NCI-H128 (cell line): ENCODE data around the gene POLE3.
"Not testable (repeated sequence)": the region's sequence is repeated elsewhere in the genome, so short reads cannot be mapped to it uniquely, and the experiment has no call there.

Experiments used
- DNase-seq: peaks from one replicate; lab custom pipeline; 2025; ENCODE audit not compliant: unreplicated experiment; lab: John Stamatoyannopoulos, UW

POLE3 gene

DNA sequence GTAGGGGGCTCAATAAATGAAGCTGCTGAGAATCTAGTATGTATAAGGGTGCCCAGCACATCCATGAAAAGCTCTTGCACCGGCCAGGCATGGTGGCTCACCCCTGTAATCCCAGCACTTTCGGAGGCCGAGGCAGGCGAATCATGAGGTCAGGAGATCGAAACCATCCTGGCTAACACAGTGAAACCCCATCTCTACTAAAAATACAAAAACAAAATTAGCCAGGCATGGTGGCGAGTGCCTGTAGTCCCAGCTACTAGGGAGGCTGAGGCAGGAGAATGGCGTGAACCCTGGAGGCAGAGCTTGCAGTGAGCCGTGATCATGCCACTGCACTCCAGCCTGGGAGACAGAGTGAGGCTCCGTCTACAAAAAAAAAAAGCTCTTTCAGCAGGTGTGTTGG lies 4.1 kb downstream of the POLE3 start:
- DNase-seq, result not testable (repeated sequence)

DNA sequence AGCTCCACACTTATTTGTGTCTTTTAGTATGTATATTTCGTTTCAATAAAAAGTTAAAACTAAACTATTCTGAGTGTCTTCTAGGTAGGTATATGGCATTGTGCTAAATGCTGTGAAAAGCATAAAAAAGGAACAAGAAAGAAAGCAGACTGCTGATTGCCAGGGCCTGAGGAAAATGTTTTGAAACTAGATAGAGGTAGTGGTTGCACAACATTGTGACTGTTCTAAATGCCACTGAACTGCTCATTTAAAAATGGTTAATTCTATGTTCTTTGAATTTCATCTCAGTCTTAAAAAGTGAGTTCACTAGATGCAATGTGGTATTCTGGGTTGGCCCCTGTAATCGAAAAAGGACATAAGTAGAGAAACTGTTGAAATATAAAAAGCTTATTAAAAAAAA lies 6.8 kb downstream of the POLE3 start:
- no peak for DNase-seq

DNA sequence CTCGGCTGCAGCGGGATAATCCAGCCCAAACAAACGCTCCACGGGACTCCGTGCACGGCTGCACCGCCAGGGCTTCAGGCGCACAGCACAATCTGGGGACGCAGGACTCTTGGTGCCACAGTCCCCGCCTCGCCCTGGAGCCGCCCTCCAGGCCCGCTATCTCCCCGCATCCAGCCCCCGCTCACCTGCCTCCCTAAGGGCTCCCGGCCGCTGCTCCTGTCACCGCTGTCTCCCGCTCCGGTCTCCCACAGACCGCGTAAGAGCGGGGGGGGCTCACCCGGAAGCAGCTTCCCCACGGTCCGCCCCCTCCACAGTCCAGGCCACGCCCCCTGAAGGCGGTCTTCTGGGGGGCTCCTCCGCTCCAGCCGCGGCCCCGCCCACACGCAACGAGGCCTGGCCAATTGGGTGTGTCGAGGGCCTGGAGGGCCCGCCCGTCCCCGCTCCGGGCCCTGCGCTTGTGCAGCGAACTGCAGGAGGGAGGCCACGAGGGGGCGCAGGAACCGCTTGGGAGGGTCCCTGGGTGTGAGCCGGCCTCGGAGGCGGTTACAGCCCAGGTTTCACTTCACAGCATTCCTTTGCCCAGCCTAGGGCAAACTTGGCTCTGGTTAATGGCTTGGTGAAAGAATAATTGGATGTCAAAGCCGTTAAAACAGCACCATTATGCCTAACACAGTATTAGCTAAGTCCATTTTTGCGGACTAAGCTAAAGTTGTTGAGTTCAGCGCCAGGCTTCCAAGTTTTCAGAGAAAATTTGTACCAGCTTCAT lies 9.3 kb downstream of the POLE3 start, which contains the start of gene ALAD:
Gene ALAD, minus strand, starts transcription at position 258 of the 766 bp plus-strand sequence. CDS start 7,725 bp downstream, outside the sequence.
- DNase-seq, result peak; percentile 98

- no peak for DNase-seq
Observed at GRCh38 chr9:113399646-113400200, 10.8 kb downstream of the POLE3 start.

- DNase-seq, result no peak
Observed at GRCh38 chr9:113398796-113399195, 11.7 kb downstream of the POLE3 start.

- no peak for DNase-seq
Observed at GRCh38 chr9:113397203-113397631, 13.3 kb downstream of the POLE3 start.

DNA sequence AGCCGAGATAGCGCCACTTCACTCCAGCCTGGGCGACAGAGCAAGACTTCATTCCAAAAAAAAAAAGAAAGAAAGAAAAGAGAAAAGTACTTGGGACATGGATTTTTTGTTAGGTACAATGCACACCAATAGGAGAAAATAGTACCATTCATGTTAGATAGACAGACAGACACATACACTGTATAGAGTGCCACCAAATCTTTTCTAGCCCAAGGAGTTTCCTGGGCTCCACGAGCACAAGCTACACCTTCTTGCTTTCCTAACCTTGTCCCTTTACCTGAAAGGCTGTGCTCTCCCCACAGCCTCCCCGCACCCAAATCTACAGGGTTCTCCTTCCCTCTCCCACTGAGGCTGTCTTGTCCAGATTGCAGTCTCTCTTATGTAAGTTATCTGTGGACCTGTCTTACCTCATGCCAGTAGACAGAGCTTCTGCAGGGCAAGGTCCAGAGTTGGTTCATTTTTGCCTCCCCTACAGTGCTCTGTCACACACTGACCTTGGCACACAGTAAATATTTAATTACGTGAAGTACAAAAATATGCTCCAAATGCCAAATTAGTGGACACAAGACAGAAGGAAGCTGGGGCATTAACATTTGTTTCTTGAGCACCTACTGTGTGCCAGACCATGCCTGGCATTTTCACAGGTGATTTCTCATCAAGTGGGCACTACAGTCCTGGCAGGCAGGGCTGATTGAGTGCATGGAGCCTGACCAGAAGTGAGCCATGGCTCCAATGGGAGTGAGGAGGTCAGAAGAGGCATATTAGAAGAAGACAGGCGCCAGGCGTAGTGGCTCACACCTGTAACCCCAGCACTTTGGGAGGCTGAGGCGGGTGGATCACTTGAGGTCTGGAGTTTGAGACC lies 15.2 kb downstream of the POLE3 start:
- DNase-seq, result no peak

GRCh38 chr9:113393281-113393680 lies 17.2 kb downstream of the POLE3 start:
- DNase-seq, result no peak

GRCh38 chr9:113391917-113392316 lies 18.6 kb downstream of the POLE3 start:
- DNase-seq, result no peak

GRCh38 chr9:113390192-113390960 lies 20.1 kb downstream of the POLE3 start:
- no peak for DNase-seq

- no peak for DNase-seq
Observed at GRCh38 chr9:113389451-113389850, 21.0 kb downstream of the POLE3 start.

DNA sequence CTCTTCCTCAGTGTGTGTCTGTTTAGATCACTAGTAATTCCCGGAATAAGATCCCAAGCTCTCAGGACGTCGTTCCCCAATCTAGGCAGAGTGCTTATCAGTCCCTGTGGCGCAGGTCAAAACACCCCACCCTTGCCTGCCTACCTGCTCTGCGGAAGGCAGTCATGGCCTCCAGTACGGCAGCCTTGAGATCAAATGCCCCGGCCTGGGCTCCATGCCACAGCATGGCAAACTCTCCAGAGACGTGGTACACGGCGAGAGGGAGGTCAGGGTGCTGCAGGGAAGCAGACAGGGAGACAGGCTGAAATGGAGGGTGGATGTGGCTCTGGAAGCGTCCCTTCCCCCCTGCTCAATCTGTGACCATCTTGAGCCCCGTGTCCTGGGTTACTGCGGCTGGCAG lies 21.6 kb downstream of the POLE3 start:
- no peak for DNase-seq

- DNase-seq, result no peak
Observed at GRCh38 chr9:113387560-113388230, 22.8 kb downstream of the POLE3 start.

DNA sequence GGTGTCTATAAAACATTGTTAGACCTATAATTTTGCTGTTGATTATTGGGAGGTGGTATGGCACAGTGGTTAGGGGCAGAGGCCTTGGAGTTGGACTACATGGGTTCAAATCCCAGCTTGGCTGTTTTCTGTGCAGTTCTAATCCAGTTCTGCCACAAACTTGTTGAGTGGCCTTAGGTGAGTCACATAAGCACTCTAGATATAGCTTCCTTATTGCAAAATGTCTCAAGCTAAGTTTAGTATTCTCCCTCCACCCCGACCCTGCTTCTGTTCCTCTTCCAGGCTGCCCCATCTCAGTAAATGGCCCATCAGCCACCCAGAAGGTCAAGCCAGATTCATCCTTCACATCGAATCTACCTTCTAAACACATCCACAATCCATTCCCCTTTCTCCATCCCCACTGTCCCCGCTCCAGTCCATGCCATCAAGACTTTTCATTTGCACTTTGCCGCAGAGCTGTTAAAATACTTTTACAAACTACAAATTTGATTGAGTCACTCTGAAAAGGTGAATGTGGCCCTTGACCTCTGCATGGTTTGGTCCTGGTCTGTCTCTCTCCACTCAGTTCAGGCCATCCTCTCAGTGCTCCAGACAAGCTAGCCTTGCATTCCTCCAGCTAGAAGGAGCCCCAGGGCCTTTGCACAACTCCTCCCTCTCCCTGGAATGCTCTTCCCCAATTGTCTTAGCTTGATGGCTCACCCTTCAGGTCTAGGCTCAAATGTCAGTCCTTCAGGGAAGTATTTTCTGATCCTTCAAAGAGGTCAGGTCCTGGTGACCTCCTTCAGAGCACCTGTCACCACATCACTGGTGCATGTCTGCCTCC lies 23.7 kb downstream of the POLE3 start:
- DNase-seq, result no peak

- DNase-seq, result no peak
Observed at GRCh38 chr9:113381909-113382411, 28.5 kb downstream of the POLE3 start.

DNA sequence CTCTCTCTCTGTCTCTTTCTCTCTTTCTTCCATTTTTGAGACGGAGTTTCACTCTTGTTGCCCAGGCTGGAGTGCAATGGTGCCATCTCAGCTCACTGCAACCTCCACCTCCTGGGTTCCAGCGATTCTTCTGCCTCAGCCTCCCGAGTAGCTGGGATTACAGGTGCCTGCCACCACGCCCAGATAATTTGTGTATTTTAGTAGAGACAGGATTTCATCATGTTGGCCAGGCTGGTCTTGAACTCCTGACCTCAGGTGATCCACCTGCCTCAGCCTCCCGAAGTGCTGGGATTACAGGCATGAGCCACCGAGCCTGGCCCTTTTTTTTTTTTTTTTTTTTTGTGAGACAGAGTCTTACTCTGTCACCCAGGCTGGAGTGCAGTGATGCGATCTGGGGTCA lies 29.0 kb downstream of the POLE3 start:
- not testable (repeated sequence) for DNase-seq

DNA sequence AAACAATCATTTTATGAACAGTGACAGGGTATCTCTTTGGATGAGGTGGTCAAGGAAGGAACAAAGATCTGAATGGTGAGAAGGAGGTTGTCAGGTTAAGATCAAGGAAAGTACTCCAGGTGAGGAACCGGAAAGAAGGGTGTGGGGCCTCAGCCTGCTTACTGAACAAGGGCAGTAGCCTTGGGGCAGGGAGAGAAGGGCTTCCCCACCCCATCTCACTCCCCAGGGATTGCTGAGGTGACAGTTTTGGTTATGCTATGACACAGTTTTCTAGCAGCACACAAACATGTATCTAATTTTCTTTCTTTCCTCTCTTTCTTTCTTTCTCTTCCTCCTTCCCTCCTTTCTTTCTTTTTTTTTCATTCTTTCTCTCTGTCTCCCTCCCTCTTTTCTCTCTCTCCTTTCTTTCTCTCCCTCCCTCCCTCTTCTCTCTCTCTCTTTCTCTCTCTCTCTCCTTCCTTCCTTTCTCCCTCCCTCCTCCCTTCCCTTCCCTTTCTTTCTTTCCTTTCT lies 29.6 kb downstream of the POLE3 start:
- DNase-seq, result no peak

GRCh38 chr9:113379829-113380210 lies 30.7 kb downstream of the POLE3 start:
- not testable (repeated sequence) for DNase-seq
